ENCODE measurements around the gene C5orf52. TPM values are rescaled to one million over a fixed set of nuclear protein-coding genes. Genes with fewer than 3 reads are reported as not detected.

The C5orf52 gene
- total RNA-seq, 3 donors from 2014 or later: not detected

DNA sequence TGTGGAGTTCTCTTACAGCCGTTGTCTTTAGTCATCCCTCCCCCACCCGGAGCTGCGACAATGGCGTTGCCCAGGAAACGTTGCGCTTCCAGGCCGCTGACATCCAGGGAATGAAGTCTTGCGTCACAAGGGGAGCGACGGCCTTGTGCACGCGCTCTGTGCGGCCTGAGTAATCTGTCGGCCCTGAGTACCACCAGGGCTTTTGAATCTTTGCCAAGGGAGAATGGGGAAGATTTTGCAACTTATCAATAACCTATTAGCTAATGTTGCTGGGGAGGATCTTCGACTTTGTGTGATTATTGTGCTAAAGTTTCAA lies 19.0 kb upstream of the C5orf52 start, which contains the start of gene SOX30:
SOX30 (minus strand) TSS at position 62 of the 316 bp plus-strand sequence. CDS start 360 bp downstream, outside the sequence.
- Histone ChIP-seq H3K36me3 (no peaks in the 10 kb centered on the region), H3K27ac (no peak within 1 kb of the TSS), H3K4me3 (peak within 1 kb of the TSS; percentile 30 to 69 (median 46)), H3K27me3 (no peaks in the 10 kb centered on the region), H3K4me1 (no peaks in the 10 kb centered on the region), H3K9me3 (peaks cover 3 to 4% of the 10 kb centered on the region in 2 donors)
- DNase-seq (ENCODE audit: low spot score in 2 of 2): no peak
- intact Hi-C loops (cut with DNase I; ENCODE audit: low total_unique reads): no loop called here
- TF ChIP-seq, protein P1, sequence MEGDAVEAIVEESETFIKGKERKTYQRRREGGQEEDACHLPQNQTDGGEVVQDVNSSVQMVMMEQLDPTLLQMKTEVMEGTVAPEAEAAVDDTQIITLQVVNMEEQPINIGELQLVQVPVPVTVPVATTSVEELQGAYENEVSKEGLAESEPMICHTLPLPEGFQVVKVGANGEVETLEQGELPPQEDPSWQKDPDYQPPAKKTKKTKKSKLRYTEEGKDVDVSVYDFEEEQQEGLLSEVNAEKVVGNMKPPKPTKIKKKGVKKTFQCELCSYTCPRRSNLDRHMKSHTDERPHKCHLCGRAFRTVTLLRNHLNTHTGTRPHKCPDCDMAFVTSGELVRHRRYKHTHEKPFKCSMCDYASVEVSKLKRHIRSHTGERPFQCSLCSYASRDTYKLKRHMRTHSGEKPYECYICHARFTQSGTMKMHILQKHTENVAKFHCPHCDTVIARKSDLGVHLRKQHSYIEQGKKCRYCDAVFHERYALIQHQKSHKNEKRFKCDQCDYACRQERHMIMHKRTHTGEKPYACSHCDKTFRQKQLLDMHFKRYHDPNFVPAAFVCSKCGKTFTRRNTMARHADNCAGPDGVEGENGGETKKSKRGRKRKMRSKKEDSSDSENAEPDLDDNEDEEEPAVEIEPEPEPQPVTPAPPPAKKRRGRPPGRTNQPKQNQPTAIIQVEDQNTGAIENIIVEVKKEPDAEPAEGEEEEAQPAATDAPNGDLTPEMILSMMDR (IDR thresholded peaks at IDR 0.05): no peak
- TF ChIP-seq POLR2A (IDR thresholded peaks at IDR 0.05) (no peak), POLR2AphosphoS5 (IDR thresholded peaks at IDR 0.05) (no peak)

DNA sequence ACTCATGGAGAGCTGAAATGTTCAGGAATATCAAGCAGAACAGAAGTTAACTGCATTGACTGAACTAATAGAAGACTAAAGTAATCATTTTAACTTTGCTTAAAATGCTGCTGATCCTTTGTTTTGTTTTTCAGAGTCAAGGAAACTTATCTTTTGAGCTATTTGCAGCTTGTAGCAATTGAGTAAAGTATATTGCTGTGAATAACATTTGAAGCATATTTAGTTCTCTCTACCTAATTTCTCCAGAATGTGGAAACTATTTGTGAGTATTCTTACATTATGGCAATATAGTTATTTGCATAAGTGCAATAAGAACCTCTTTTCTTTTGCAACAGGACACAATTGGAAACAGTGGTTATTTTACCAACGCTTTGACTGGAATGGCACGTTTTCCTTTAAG lies 13.8 kb upstream of the C5orf52 start:
- no peak for DNase-seq (ENCODE audit: low spot score in 2 of 2)
- no peaks in the 10 kb centered on the region for H3K27me3 ChIP-seq
- H3K36me3 ChIP-seq: no peaks in the 10 kb centered on the region
- H3K27ac ChIP-seq: no peak overlapping the region
- peaks cover 6 to 31% of the 10 kb centered on the region in 2 donors for H3K9me3 ChIP-seq
- no peak overlapping the region for H3K4me3 ChIP-seq
- TF ChIP-seq, protein P1 (IDR thresholded peaks at IDR 0.05): no peak
- TF ChIP-seq POLR2A (IDR thresholded peaks at IDR 0.05) (no peak), POLR2AphosphoS5 (IDR thresholded peaks at IDR 0.05) (no peak)
- no peaks in the 10 kb centered on the region for H3K4me1 ChIP-seq
- intact Hi-C loops (cut with DNase I; ENCODE audit: low total_unique reads): no loop called here

DNA sequence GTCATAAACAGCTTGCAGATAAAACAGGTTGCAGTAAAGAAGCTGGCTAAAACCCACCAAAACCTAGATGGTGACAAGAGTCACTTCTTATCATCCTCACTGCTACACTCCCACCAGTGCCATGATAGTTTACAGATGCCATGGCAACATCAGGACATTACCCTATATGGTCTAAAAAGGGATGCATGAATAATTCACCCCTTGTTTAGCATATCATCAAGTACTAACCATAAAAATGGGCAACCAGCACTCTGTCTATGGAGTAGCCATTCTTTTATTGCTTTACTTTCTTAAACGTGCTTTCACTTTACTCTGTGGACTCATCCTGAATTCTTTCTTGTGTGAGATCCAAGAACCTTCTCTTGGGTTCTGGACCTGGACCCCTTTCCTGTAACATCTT lies 12.4 kb upstream of the C5orf52 start:
- no peak for DNase-seq (ENCODE audit: low spot score in 2 of 2)
- Histone ChIP-seq H3K4me3 (no peak overlapping the region), H3K27me3 (no peaks in the 10 kb centered on the region), H3K4me1 (no peaks in the 10 kb centered on the region), H3K36me3 (no peaks in the 10 kb centered on the region), H3K9me3 (peaks cover 6 to 31% of the 10 kb centered on the region in 2 donors), H3K27ac (no peak overlapping the region)
- no peak for TF ChIP-seq POLR2AphosphoS5 (IDR thresholded peaks at IDR 0.05)
- no peak for TF ChIP-seq POLR2A (IDR thresholded peaks at IDR 0.05)
- TF ChIP-seq, protein P1 (IDR thresholded peaks at IDR 0.05): no peak
- intact Hi-C loops (cut with DNase I; ENCODE audit: low total_unique reads): no loop called here

- Histone ChIP-seq H3K27me3 (no peaks in the 10 kb centered on the region), H3K27ac (no peak overlapping the region), H3K4me1 (no peaks in the 10 kb centered on the region), H3K4me3 (no peak overlapping the region), H3K9me3 (peaks cover 6 to 31% of the 10 kb centered on the region in 2 donors), H3K36me3 (no peaks in the 10 kb centered on the region)
- intact Hi-C loops (cut with DNase I; ENCODE audit: low total_unique reads): no loop called here
- TF ChIP-seq POLR2AphosphoS5 (IDR thresholded peaks at IDR 0.05) (no peak), POLR2A (IDR thresholded peaks at IDR 0.05) (no peak)
- TF ChIP-seq, protein P1 (IDR thresholded peaks at IDR 0.05): no peak
- no peak for DNase-seq (ENCODE audit: low spot score in 2 of 2)
These were observed 11.3 kb upstream of the C5orf52 start for GRCh38 chr5:157659868-157660660.

GRCh38 chr5:157665467-157666070 lies 5.8 kb upstream of the C5orf52 start:
- no peak overlapping the region for H3K4me3 ChIP-seq
- intact Hi-C loops (cut with DNase I; ENCODE audit: low total_unique reads): no loop called here
- no peaks in the 10 kb centered on the region for H3K4me1 ChIP-seq
- peaks cover 0 to 12% of the 10 kb centered on the region in 2 donors for H3K9me3 ChIP-seq
- H3K27me3 ChIP-seq: no peaks in the 10 kb centered on the region
- TF ChIP-seq POLR2A (IDR thresholded peaks at IDR 0.05) (no peak), POLR2AphosphoS5 (IDR thresholded peaks at IDR 0.05) (no peak)
- TF ChIP-seq, protein P1 (IDR thresholded peaks at IDR 0.05): no peak
- H3K36me3 ChIP-seq: no peaks in the 10 kb centered on the region
- no peak overlapping the region for H3K27ac ChIP-seq
- no peak for DNase-seq (ENCODE audit: low spot score in 2 of 2)

All from breast epithelium (tissue), 4 donors.